ENCODE results near the gene HAPSTR1.

DNA sequence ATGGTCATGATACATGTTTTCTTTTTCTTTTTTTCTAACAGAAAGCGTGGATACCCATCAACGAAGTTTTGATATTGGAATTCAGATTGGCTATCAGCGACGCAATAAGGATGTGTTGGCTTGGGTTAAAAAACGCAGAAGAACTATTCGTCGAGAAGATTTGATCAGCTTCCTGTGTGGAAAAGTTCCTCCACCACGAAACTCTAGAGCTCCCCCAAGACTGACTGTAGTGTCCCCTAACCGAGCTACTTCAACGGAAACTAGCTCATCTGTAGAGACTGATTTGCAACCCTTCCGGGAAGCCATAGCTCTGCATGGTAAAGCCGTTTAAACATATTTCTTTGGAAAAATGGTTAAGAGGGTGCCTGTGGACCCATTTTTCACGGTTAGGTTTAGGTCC is 11.5 kb downstream of the HAPSTR1 start:
- TF ChIP-seq POLR2A (IDR thresholded peaks at IDR 0.05; ENCODE audit: low read depth, low read length) (no peak), POLR2AphosphoS5 (IDR thresholded peaks at IDR 0.05; ENCODE audit: low read depth, low read length) (no peak), TAF1 (IDR thresholded peaks at IDR 0.05; ENCODE audit: borderline replicate concordance, low read depth, low read length) (no peak)

All from GM12892 (cell line).